H1 (cell line): Measurements from ENCODE around the gene TSR3. TPM values are rescaled to one million over a fixed set of nuclear protein-coding genes. Genes with fewer than 3 reads are reported as not detected.

Source experiments
- CBX8 ChIP-seq: fragments of 300-800, 300-1000 bp; sonication (generic); IDR thresholded peaks from 2 replicates; pipeline ENCODE4 v1.7.1; 2016; ENCODE audit warnings: low read depth, low read length, borderline replicate concordance
- E2F6 ChIP-seq: IDR thresholded peaks from 2 replicates; pipeline ENCODE4 v1.6.1; 2012; ENCODE audit warnings: inconsistent platforms
- KDM5A ChIP-seq: fragments of 200-600 bp; IDR thresholded peaks from 2 replicates; pipeline ENCODE4 v1.7.1; 2012; ENCODE audit warnings: mild to moderate bottlenecking, low read length, inconsistent platforms, mixed read lengths
- MAFK ChIP-seq: IDR thresholded peaks from 2 replicates; pipeline ENCODE4 v1.6.1; 2012; ENCODE audit warnings: low read depth, mild to moderate bottlenecking, improper control_type of control experiment, low read length
- POU5F1 ChIP-seq: IDR thresholded peaks from 2 replicates; pipeline ENCODE4 v1.6.1; 2011; ENCODE audit warnings: low read depth, mild to moderate bottlenecking, low read length, moderate library complexity
- RAD21 ChIP-seq, 2 experiments: IDR thresholded peaks in 1 of 2; conservative IDR thresholded peaks in 1 of 2; 2 replicates each; pipeline ENCODE4 v1.6.1; 2011; ENCODE audit warnings: low read depth in 2 of 2, low read length in 2 of 2, improper control_type of control experiment in 1 of 2, inconsistent platforms in 1 of 2, mild to moderate bottlenecking in 1 of 2, moderate library complexity in 1 of 2
- RXRA ChIP-seq: IDR thresholded peaks from 2 replicates; pipeline ENCODE4 v1.6.1; 2011; ENCODE audit warnings: low read depth, mild to moderate bottlenecking, low read length, moderate library complexity; ENCODE audit not compliant: insufficient read depth
- TAF7 ChIP-seq: optimal IDR thresholded peaks from 2 replicates; pipeline ENCODE3; 2011; ENCODE audit warnings: low read depth, mild to moderate bottlenecking, inconsistent platforms, low read length, moderate library complexity, borderline replicate concordance
- TBP ChIP-seq: IDR thresholded peaks from 2 replicates; pipeline ENCODE4 v1.6.1; 2011; ENCODE audit warnings: low read depth, low read length, improper control_type of control experiment
- polyA plus RNA-seq, 7 experiments: library from polyadenylated mRNA; depleted of rRNA in 3 of 7; stranded (reverse) in 5 of 7; unstranded in 2 of 7; fragments of >200 nt in 5 of 7; fragments of 200-250 nt in 2 of 7; gene quantifications; 1 replicate in 5 of 7; 2 replicates in 1 of 7; 4 replicates in 1 of 7; pipeline versions ENCODE4 v1.2.1 to v1.2.3, GENCODE V29; 2011 to 2013; ENCODE audit warnings: missing spikeins in 2 of 7, mixed read lengths in 2 of 7
- total RNA-seq: library from RNA; stranded (reverse); fragmentation: NEBNext Ultra II Directional; extraction: Animal tissue kit (Norgen Biotek cat#: 25700); gene quantifications from 2 replicates; pipeline ENCODE4 v1.2.1, GENCODE V29; 2021

The TSR3 gene
- total and polyA plus RNA-seq, 2 of the 8 experiments (the other 6 are each of a cell fraction or from before 2014, with no cell fraction given): 43.1 to 52.3 TPM

GRCh38 chr16:1354815-1355540, 3.3 kb upstream of the TSR3 start (continued):
- TF ChIP-seq RXRA: no peak
- TF ChIP-seq CBX8: no peak
- TF ChIP-seq TAF7: no peak
- TF ChIP-seq MAFK: no peak
- TF ChIP-seq POU5F1: no peak
- no peak for TF ChIP-seq RAD21 (IDR thresholded peaks at IDR 0.05 in 1 of 2, conservative IDR thresholded peaks at IDR 0.05 in 1 of 2; ENCODE audit: low read depth in 2 of 2, low read length in 2 of 2)
- no peak for TF ChIP-seq TBP
- no peak for TF ChIP-seq E2F6
- TF ChIP-seq KDM5A: no peak
